H1 (cell line): ENCODE measurements around the gene TBX2. TPM values are rescaled to one million over a fixed set of nuclear protein-coding genes. Genes with fewer than 3 reads are reported as not detected.

Experiments
- CTCF ChIA-PET: fragments of 300-600 bp; sonication (Branson Sonifier 250); formaldehyde crosslinking; loops from one replicate; lab custom pipeline; 2021; ENCODE audit not compliant: partially characterized antibody; lab: Charles Lee
- POLR2A ChIA-PET: fragments of 300-600 bp; sonication (Branson Sonifier 250); formaldehyde crosslinking; loops from one replicate; lab custom pipeline; 2021; ENCODE audit warnings: inconsistent platforms; ENCODE audit not compliant: partially characterized antibody; lab: Charles Lee
- DNase-seq, 2 experiments: peaks; one replicate each; pipeline versions ENCODE4 v3.0.0 to v3.0.0-alpha.2; 2010 to 2022; ENCODE audit warnings: low spot score in 2 of 2, low read depth in 1 of 2, mixed read lengths in 1 of 2
- FAIRE-seq: peaks from 2 replicates; lab custom pipeline; 2011; peaks lifted over from hg19 to GRCh38; lab: Jason Lieb, UNC
- H2AFZ ChIP-seq: 2 replicates; pipeline ENCODE4 v1.8.1; 2012; ENCODE audit warnings: low read length, inconsistent platforms
- H2AK5ac ChIP-seq: 2 replicates; pipeline ENCODE4 v1.6.1; 2013; ENCODE audit warnings: low read depth, low read length
- H2BK120ac ChIP-seq: replicated peaks from 2 replicates; pipeline ENCODE3; 2013; ENCODE audit warnings: low read depth, low read length, inconsistent platforms
- H2BK12ac ChIP-seq: 2 replicates; pipeline ENCODE4 v1.6.1; 2013; ENCODE audit warnings: low read depth, low read length
- H2BK15ac ChIP-seq: 2 replicates; pipeline ENCODE4 v1.6.1; 2013; ENCODE audit warnings: low read length
- H2BK20ac ChIP-seq: 2 replicates; pipeline ENCODE4 v1.6.1; 2013; ENCODE audit warnings: low read length
- H2BK5ac ChIP-seq: 2 replicates; pipeline ENCODE4 v1.6.1; 2013; ENCODE audit warnings: low read depth, low read length
- H3K14ac ChIP-seq: 2 replicates; pipeline ENCODE4 v1.6.1; 2013; ENCODE audit warnings: inconsistent platforms; ENCODE audit not compliant: insufficient read length
- H3K18ac ChIP-seq: 2 replicates; pipeline ENCODE4 v1.6.1; 2013; ENCODE audit warnings: low read length; ENCODE audit errors: extremely low read depth
- H3K23ac ChIP-seq: 2 replicates; pipeline ENCODE4 v1.6.1; 2013; ENCODE audit warnings: inconsistent platforms; ENCODE audit not compliant: insufficient read length
- H3K23me2 ChIP-seq: 2 replicates; pipeline ENCODE4 v1.6.1; 2013; ENCODE audit warnings: low read depth, low read length
- H3K27ac ChIP-seq: 2 replicates; pipeline ENCODE4 v1.6.1; 2011; ENCODE audit warnings: low read depth, low read length, inconsistent platforms
- H3K27me3 ChIP-seq, 4 experiments: replicated peaks in 1 of 4; 1 replicate in 1 of 4; 2 replicates in 3 of 4; pipeline versions ENCODE4 v1.6.1 to v1.8.1; 2011 to 2013; ENCODE audit warnings: low read length in 3 of 4, mild to moderate bottlenecking in 3 of 4, inconsistent platforms in 2 of 4, mixed read lengths in 2 of 4, moderate library complexity in 1 of 4; ENCODE audit not compliant: control insufficient read depth in 3 of 4, insufficient read depth in 3 of 4; ENCODE audit errors: extremely low read depth in 1 of 4
- H3K36me3 ChIP-seq, 4 experiments: 2 replicates each; pipeline versions ENCODE4 v1.6.1 to v1.8.1; 2011 to 2013; ENCODE audit warnings: mild to moderate bottlenecking in 4 of 4, low read length in 3 of 4, moderate library complexity in 2 of 4, control low read depth in 1 of 4, inconsistent platforms in 1 of 4; ENCODE audit not compliant: insufficient read depth in 4 of 4, control insufficient read depth in 2 of 4
- H3K4ac ChIP-seq: replicated peaks from 2 replicates; pipeline ENCODE3; 2013; ENCODE audit warnings: low read length, low read depth, mixed read lengths, inconsistent platforms; ENCODE audit not compliant: insufficient read length
- H3K4me1 ChIP-seq, 4 experiments: replicated peaks in 1 of 4; 1 replicate in 1 of 4; 2 replicates in 3 of 4; pipeline versions ENCODE4 v1.6.1 to v1.8.1; 2011 to 2013; ENCODE audit warnings: low read length in 3 of 4, inconsistent platforms in 2 of 4, mixed read lengths in 1 of 4; ENCODE audit not compliant: insufficient read depth in 4 of 4, control insufficient read depth in 3 of 4
- H3K4me2 ChIP-seq, 2 experiments: 2 replicates each; pipeline versions ENCODE4 v1.6.1 to v1.8.1; 2011 to 2013; ENCODE audit warnings: low read depth in 2 of 2, low read length in 2 of 2, control low read depth in 1 of 2, inconsistent platforms in 1 of 2, mild to moderate bottlenecking in 1 of 2; ENCODE audit not compliant: insufficient read depth in 1 of 2
- H3K4me3 ChIP-seq, 4 experiments: fragments of 200-600, 300-600 bp in 1 of 4; sonication (generic), shearing (Covaris generic), sonication (Bioruptor Twin) in 1 of 4; 2 replicates each; pipeline versions ENCODE4 v1.5.1 to v1.8.1; 2011 to 2016; ENCODE audit warnings: low read length in 4 of 4, low read depth in 3 of 4, control low read depth in 2 of 4, inconsistent platforms in 2 of 4, mild to moderate bottlenecking in 2 of 4, mixed read lengths in 1 of 4, moderate library complexity in 1 of 4; ENCODE audit not compliant: insufficient read depth in 2 of 4; ENCODE audit errors: extremely low read depth in 1 of 4
- H3K56ac ChIP-seq: replicated peaks from 2 replicates; pipeline ENCODE3; 2013; ENCODE audit warnings: low read depth, mild to moderate bottlenecking, mixed read lengths, low read length, inconsistent platforms; ENCODE audit not compliant: insufficient read length
- H3K79me1 ChIP-seq: 2 replicates; pipeline ENCODE4 v1.6.1; 2013; ENCODE audit warnings: low read depth, low read length, control low read depth
- H3K79me2 ChIP-seq, 2 experiments: 2 replicates each; pipeline versions ENCODE4 v1.6.1 to v1.8.1; 2012 to 2013; ENCODE audit warnings: low read length in 2 of 2, mild to moderate bottlenecking in 2 of 2, inconsistent platforms in 1 of 2; ENCODE audit not compliant: insufficient read depth in 2 of 2, control insufficient read depth in 1 of 2
- H3K9ac ChIP-seq, 4 experiments: replicated peaks in 1 of 4; 1 replicate in 1 of 4; 2 replicates in 3 of 4; pipeline versions ENCODE4 v1.6.1 to v1.8.1; 2011 to 2013; ENCODE audit warnings: low read depth in 3 of 4, low read length in 3 of 4, control low read depth in 2 of 4, mild to moderate bottlenecking in 2 of 4, moderate library complexity in 2 of 4, inconsistent platforms in 1 of 4; ENCODE audit errors: extremely low read depth in 1 of 4
- H3K9me3 ChIP-seq, 2 experiments: 2 replicates each; pipeline versions ENCODE4 v1.6.1 to v1.8.1; 2012 to 2013; ENCODE audit warnings: mild to moderate bottlenecking in 2 of 2, moderate library complexity in 2 of 2, control low read depth in 1 of 2, inconsistent platforms in 1 of 2, low read depth in 1 of 2, low read length in 1 of 2, mixed read lengths in 1 of 2; ENCODE audit not compliant: insufficient read depth in 2 of 2
- H4K20me1 ChIP-seq, 2 experiments: replicated peaks in 1 of 2; 2 replicates each; pipeline versions ENCODE3 to v1.8.1; 2011 to 2013; ENCODE audit warnings: inconsistent platforms in 2 of 2, low read length in 2 of 2, mild to moderate bottlenecking in 1 of 2; ENCODE audit not compliant: insufficient read depth in 2 of 2, control insufficient read depth in 1 of 2
- H4K5ac ChIP-seq: 2 replicates; pipeline ENCODE4 v1.6.1; 2013; ENCODE audit warnings: low read length, low read depth, mixed read lengths, inconsistent platforms; ENCODE audit not compliant: insufficient read length
- H4K8ac ChIP-seq: 2 replicates; pipeline ENCODE4 v1.8.0; 2013; ENCODE audit warnings: mild to moderate bottlenecking, moderate library complexity, low read length, inconsistent platforms; ENCODE audit not compliant: insufficient read depth; ENCODE audit errors: extremely low read depth
- H4K91ac ChIP-seq: replicated peaks from 2 replicates; pipeline ENCODE3; 2013; ENCODE audit warnings: low read length, mixed read lengths, inconsistent platforms; ENCODE audit not compliant: insufficient read length
- ASH2L ChIP-seq: fragments of 200-600, 300-600 bp; sonication (generic); IDR thresholded peaks from one replicate; pipeline ENCODE4 v1.7.1; 2017; ENCODE audit warnings: low read length
- EGR1 ChIP-seq: IDR thresholded peaks from 2 replicates; pipeline ENCODE4 v1.6.1; 2011; ENCODE audit warnings: low read depth, low read length, borderline replicate concordance
- FOSL1 ChIP-seq: IDR thresholded peaks from 2 replicates; pipeline ENCODE4 v1.6.1; 2011; ENCODE audit warnings: mild to moderate bottlenecking, low read depth, low read length, moderate library complexity; ENCODE audit not compliant: insufficient read depth
- JUN ChIP-seq: IDR thresholded peaks from 2 replicates; pipeline ENCODE4 v1.6.1; 2011; ENCODE audit warnings: low read depth, mild to moderate bottlenecking, improper control_type of control experiment, low read length
- KDM1A ChIP-seq: fragments of 200-600, 300-600 bp; sonication (generic); IDR thresholded peaks from 2 replicates; pipeline ENCODE4 v1.7.1; 2016; ENCODE audit warnings: mild to moderate bottlenecking, low read length, borderline replicate concordance
- NANOG ChIP-seq: IDR thresholded peaks from 2 replicates; pipeline ENCODE4 v1.6.1; 2011; ENCODE audit warnings: low read length, low read depth, mild to moderate bottlenecking, inconsistent platforms; ENCODE audit not compliant: insufficient read depth, poor library complexity, severe bottlenecking
- RXRA ChIP-seq: IDR thresholded peaks from 2 replicates; pipeline ENCODE4 v1.6.1; 2011; ENCODE audit warnings: low read depth, mild to moderate bottlenecking, low read length, moderate library complexity; ENCODE audit not compliant: insufficient read depth
- SAP30 ChIP-seq: fragments of 300-600 bp; sonication (generic); IDR thresholded peaks from 2 replicates; pipeline ENCODE4 v1.7.1; 2012; ENCODE audit warnings: low read length, moderate library complexity, mild to moderate bottlenecking, inconsistent platforms; ENCODE audit not compliant: insufficient read depth, insufficient replicate concordance
- TAF1 ChIP-seq: IDR thresholded peaks from 2 replicates; pipeline ENCODE4 v1.6.1; 2011; ENCODE audit warnings: mild to moderate bottlenecking, low read depth, low read length
- WGBS, 2 experiments: shearing (Covaris generic) in 1 of 2; methylation state at CpG; one replicate each; pipeline versions ENCODE4 v1.1.6 to v1.1.7; 2013 to 2015; ENCODE audit warnings: low lambda C conversion rate in 2 of 2, mixed read lengths in 2 of 2, inconsistent platforms in 1 of 2, low coverage in 1 of 2, missing lambda C conversion rate in 1 of 2; ENCODE audit not compliant: insufficient replicate concordance in 2 of 2, insufficient coverage in 1 of 2, insufficient read length in 1 of 2; ENCODE audit errors: extremely low coverage in 1 of 2, missing lambda C conversion rate in 1 of 2; 5-methylcytosine and 5-hydroxymethylcytosine counted together
- polyA plus RNA-seq, 7 experiments: library from polyadenylated mRNA; depleted of rRNA in 3 of 7; stranded (reverse) in 5 of 7; unstranded in 2 of 7; fragments of >200 nt in 5 of 7; fragments of 200-250 nt in 2 of 7; gene quantifications; 1 replicate in 5 of 7; 2 replicates in 1 of 7; 4 replicates in 1 of 7; pipeline versions ENCODE4 v1.2.1 to v1.2.3, GENCODE V29; 2011 to 2013; ENCODE audit warnings: missing spikeins in 2 of 7, mixed read lengths in 2 of 7
- total RNA-seq: library from RNA; stranded (reverse); fragmentation: NEBNext Ultra II Directional; extraction: Animal tissue kit (Norgen Biotek cat#: 25700); gene quantifications from 2 replicates; pipeline ENCODE4 v1.2.1, GENCODE V29; 2021
- TF ChIP-seq, protein P1 (sequence below), 3 experiments: IDR thresholded peaks; 1 replicate in 2 of 3; 2 replicates in 1 of 3; pipeline versions ENCODE4 v1.5.1 to v1.6.1; 2011; ENCODE audit warnings: low read length in 3 of 3, mild to moderate bottlenecking in 3 of 3, inconsistent platforms in 2 of 3, low read depth in 1 of 3, moderate library complexity in 1 of 3; ENCODE audit not compliant: insufficient read depth in 1 of 3; ENCODE audit errors: control extremely low read depth in 1 of 3

Gene TBX2
- total and polyA plus RNA-seq, 2 of the 8 experiments (the other 6 are each of a cell fraction or from before 2014, with no cell fraction given) = not detected

DNA sequence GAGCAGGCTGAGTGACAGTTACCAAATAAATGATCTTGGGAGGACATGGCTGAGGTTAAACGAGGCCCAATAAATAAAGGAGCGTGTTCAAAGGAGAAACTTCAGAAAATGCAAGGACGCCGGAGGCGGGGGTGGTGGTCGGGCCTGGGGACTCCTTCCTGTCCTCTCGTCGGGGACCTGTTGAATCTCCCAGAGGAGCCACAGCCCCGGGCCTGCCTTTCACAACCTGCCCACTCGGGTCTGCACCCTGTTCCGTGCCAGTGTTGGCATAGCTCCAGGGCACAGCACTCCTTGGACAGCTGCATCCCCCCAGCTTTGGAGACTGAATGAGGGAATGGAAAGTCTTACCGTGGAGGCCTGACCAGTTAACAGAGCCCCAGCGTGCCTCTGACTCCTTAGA lies 44.4 kb downstream of the TBX2 start:
- H2AFZ ChIP-seq = no peak overlapping the region
- WGBS, 2 experiments = 82% methylated on average over 13 of the region's 13 CpGs; no CpG with 5 or more reads in 1 of the 2 experiments
- no peak overlapping the region for H2BK15ac ChIP-seq
- no peak overlapping the region for H2BK120ac ChIP-seq
- H2BK5ac ChIP-seq = no peak overlapping the region
- H3K79me2 ChIP-seq = no peaks in the 10 kb centered on the region
- ChIA-PET POLR2A (interaction anchor here (0.7 kb wide), 1 partner anchor 12 kb away, joined by 3 read pairs; no protein-coding TSS in a partner anchor), CTCF (interaction anchor here (0.9 to 1.8 kb wide), 9 partner anchors 11 to 473 kb away, joined by 3 to 8 read pairs (median 4); no protein-coding TSS in a partner anchor)
- H2BK12ac ChIP-seq = no peak overlapping the region
- no peak overlapping the region for H3K14ac ChIP-seq
- H3K4ac ChIP-seq = no peak overlapping the region
- no peak for FAIRE-seq
- H2BK20ac ChIP-seq = no peak overlapping the region
- H4K20me1 ChIP-seq = no peaks in the 10 kb centered on the region
- no peaks in the 10 kb centered on the region for H3K79me1 ChIP-seq
- no peak overlapping the region for H4K8ac ChIP-seq
- H3K4me2 ChIP-seq = no peak overlapping the region
- 0 out of 2 replicates have a peak overlapping the region, but pooled peaks have one; percentile 28 for H2AK5ac ChIP-seq
- H3K23ac ChIP-seq = no peak overlapping the region
- H3K36me3 ChIP-seq = no peaks in the 10 kb centered on the region
- peaks cover 0 to 13% (median 3%) of the 10 kb centered on the region in 4 experiments; a peak in 5 of 7 replicates for H3K27me3 ChIP-seq
- H3K9ac ChIP-seq = no peak overlapping the region
- H3K27ac ChIP-seq = no peak overlapping the region
- peak in 1 of 2 experiments; percentile 43 for DNase-seq
- H4K91ac ChIP-seq = no peak overlapping the region
- no peak overlapping the region for H3K56ac ChIP-seq
- no peaks in the 10 kb centered on the region for H3K9me3 ChIP-seq
- no peak overlapping the region for H3K4me3 ChIP-seq
- H4K5ac ChIP-seq = no peak overlapping the region
- H3K18ac ChIP-seq = 0 out of 2 replicates have a peak overlapping the region, but pooled peaks have one; percentile 14
- H3K4me1 ChIP-seq = 0 out of 7 replicates have a peak, but pooled peaks cover 0 to 3% (median 0%) of the 10 kb centered on the region in 4 experiments
- no peaks in the 10 kb centered on the region for H3K23me2 ChIP-seq
- TF ChIP-seq KDM1A (no peak), NANOG (no peak), ASH2L (no peak), JUN (no peak), FOSL1 (no peak), EGR1 (no peak), RXRA (no peak), TAF1 (no peak), SAP30 (no peak)
- TF ChIP-seq, protein P1, sequence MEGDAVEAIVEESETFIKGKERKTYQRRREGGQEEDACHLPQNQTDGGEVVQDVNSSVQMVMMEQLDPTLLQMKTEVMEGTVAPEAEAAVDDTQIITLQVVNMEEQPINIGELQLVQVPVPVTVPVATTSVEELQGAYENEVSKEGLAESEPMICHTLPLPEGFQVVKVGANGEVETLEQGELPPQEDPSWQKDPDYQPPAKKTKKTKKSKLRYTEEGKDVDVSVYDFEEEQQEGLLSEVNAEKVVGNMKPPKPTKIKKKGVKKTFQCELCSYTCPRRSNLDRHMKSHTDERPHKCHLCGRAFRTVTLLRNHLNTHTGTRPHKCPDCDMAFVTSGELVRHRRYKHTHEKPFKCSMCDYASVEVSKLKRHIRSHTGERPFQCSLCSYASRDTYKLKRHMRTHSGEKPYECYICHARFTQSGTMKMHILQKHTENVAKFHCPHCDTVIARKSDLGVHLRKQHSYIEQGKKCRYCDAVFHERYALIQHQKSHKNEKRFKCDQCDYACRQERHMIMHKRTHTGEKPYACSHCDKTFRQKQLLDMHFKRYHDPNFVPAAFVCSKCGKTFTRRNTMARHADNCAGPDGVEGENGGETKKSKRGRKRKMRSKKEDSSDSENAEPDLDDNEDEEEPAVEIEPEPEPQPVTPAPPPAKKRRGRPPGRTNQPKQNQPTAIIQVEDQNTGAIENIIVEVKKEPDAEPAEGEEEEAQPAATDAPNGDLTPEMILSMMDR (IDR thresholded peaks at IDR 0.05; ENCODE audit: control extremely low read depth in 1 of 3, insufficient read depth in 1 of 3, low read depth in 1 of 3, low read length in 3 of 3) = no peak
